NCI-H526 treated with DMSO at 0.1 percent for 48 hours (cell line): Measurements from ENCODE around the gene SIX1.

Source experiments
- DNase-seq: peaks from one replicate; lab custom pipeline; 2025; lab: John Stamatoyannopoulos, UW

Gene SIX1

DNA sequence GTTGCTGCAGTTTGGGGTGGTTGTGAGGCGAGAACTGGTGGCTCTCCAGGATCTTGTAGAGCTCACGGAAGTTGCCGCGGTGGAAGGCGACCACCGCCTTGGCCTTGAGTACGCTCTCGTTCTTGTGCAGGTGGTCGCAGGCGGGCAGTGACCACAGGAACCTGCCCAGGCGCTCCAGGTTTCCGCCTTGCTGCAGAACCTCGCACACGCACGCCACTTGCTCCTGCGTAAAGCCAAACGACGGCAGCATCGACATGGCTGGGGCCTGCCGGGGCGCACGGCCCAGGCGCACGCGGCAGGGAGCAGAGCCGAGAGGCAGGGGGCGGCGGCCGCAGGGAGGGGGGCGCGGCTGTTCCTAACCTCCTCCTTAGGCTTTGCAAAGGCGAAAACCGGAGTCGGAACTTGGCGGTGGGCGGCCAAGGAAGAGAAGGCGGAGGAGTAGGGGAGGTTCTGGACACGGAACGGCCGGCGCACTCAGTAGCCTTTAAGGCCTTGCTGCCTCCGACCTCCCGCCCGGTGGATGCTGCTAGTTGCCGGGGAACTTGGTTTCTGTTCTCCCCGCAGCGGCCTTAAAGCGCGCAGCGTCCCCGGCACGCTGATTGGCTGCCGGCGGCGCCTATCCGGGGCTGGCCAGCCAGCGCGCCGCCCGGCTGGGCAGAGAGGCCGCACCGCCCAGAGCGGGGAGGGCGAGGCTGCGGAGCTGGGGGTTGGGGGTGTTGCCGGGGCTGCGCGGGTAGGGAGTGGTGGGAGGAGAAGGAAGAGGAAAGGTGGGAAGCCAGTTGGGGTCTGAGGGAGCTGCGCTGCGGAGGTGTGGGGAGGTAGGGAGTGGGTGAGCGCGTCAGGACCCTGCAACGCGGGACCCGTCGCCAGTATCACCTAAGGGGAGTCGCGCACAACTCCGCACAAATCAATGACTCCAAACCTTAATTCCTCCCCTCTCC is at the start of gene SIX1:
Gene SIX1 (minus strand): TSS at position 544 of the 941 bp plus-strand sequence. CDS start 288 bp downstream, at position 256.
- peak; percentile 85 for DNase-seq

- peak; percentile 59 for DNase-seq
Measured at GRCh38 chr14:60695327-60695726, 46.0 kb upstream of the SIX1 start.

- no peak for DNase-seq
Measured at GRCh38 chr14:60691383-60692113, 42.3 kb upstream of the SIX1 start.

DNA sequence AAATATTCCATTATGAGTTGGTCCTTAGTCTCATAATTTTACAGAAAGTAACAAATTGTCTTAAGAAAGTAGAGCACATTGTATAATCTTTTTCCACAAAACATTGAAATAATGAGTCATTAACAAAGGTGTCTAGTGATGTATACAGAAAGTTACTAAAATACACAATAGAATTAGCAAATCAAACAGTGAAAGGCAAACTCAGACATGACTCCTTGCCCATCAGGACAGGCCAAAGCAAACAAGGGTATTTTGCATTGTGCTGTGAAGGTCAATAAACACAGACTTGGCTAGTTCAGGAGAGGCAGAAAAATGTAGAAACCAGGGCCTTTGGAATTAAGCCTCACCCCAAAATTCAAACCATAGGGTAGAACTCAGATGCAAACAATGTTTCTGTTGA is 37.6 kb upstream of the SIX1 start:
- DNase-seq, result peak; percentile 14

DNA sequence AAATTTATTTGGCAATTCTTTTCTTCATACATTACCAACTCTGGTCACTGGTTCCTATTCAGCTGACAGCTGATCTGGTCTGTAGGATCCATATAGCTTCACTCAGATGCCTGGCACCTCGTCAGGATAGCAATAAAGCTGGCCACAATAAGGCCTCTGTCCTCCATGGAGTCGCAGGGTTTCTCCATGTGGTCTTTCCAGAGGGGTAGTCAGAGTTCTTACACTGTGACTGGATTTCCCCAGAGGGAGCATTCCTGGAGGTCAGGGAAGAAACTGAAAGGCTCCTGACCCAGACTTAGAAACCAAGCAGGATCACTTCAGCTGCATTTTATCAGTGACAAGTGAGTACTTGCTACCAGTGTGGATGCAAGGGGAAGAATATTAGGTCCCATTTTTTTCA is 34.9 kb upstream of the SIX1 start:
- DNase-seq, result no peak

DNA sequence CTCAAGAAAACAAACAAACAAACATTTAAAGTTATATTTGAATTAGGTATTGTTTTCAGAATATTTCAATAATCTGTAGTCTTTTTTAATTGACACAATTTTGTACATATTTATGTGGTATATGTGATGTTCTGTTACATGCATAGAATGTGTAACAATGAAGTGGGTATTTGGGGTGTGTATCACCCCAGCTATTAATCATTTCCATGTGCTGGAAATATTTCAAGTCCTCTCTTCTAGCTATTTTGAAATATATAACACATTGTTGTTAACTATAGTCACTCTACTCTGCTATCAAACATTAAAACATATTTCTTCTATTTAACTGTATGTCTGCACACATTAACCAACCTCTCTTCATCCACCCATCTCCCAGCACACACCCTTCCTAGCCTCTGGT is 32.0 kb upstream of the SIX1 start:
- no peak for DNase-seq

GRCh38 chr14:60680511-60680910 is 31.2 kb upstream of the SIX1 start:
- DNase-seq, result no peak

GRCh38 chr14:60679566-60680258 is 30.4 kb upstream of the SIX1 start:
- DNase-seq, result no peak

DNA sequence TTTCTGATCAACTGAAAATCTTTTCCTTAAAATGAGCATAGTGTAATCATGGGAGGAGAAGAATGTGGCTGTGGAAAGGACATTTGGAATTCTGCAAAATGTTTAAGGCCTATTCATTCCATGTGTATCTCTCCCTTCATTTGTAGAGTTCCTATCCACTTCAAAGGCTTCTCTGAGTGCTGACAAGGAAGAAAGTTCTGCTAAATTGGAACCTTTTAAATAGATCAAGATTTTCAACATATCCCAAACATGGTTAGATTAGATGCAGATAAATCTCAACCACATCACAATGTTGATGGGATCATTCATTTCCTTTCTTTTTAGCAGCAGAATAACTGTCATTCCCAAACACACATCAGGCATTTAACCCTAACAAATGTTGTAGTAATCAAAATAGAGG is 28.4 kb upstream of the SIX1 start:
- DNase-seq, result no peak

- DNase-seq, result no peak
Measured at GRCh38 chr14:60670989-60671388, 21.7 kb upstream of the SIX1 start.

DNA sequence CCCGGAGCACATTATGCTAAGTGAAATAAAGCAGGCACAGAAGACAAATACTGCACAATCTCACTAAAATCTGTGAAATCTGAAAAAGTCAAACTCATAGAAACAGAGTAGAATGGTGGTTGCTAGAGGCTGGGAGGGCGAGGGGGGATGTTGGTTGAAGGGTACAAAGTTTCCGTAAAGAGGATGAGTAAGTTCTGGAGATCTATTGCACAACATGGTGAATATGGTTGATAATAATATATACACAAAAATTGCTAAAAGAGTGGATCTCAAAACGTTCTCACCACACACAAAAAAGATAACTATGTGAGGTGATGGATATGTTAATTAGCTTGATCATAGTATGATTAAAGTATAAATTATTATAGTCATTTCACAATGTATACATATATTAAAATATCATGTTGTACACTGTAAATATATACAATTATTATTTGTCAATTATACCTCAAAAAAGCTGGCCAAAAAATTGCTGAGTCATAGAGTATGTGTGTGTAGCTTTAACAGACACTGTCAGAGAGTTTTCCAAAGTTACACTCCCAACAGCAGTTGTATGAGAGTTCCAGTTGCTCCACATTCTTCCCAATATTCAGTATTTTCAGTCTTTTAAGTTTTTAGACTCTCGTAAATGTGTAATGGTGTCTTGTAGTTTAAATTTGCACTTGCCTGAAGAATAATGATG is 19.3 kb upstream of the SIX1 start:
- no peak for DNase-seq

DNA sequence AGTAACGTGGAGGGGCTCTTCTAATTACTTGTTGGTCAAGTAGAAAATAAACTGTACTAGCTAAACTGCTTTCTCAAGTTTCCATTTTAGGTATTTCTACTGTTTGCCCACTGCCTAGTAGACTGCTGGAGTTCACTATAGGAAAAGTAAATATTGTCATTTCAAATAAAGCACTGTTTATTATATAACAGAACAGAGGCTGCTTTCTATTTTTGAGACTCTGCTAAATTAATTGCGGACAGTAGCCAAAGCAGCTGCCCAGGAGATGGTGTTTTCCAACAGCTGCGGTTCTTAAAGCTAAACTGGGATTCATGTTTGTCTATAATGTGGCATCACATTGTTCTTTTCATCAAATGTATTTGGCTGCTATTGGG is 15.9 kb upstream of the SIX1 start:
- peak; percentile 92 for DNase-seq

DNA sequence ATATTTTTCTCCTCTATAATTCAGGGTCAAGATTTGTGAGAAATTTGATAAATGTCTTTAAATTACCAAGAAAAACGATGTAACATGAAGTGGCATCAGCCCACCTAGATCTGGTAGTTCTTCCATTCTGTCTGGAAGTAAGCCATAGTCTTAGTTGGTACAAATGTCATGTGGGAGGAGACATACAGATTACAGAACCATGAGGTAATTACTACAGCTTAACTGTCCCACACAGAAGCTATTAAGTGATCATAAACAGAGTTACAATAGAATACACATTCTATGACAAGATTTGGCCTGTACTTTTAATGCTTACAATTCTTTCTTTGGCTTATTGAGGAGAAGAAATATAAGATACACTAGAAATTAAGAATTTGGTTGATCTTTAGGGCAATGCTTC is 13.7 kb upstream of the SIX1 start:
- no peak for DNase-seq

DNA sequence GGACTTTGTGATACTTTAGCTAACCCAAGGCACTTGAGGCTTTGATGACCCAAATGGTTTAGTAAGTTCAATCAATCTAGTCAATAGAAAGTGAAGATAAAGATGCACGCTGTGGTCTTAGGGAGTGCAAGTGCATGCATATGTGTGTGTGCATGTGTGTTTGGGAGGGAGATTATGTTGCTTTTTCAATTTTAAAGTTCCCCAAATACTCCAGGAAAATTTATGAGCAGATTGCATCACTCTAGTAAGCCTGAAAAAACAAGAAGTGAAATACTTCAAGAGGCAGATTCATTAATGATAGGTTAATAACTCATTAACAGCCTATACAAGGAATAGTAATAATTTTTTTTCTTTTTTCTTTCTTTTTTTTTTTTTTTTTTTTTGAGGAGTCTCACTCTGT is 12.4 kb upstream of the SIX1 start:
- no peak for DNase-seq

GRCh38 chr14:60658909-60659585 is 9.8 kb upstream of the SIX1 start:
- peak; percentile 78 for DNase-seq

DNA sequence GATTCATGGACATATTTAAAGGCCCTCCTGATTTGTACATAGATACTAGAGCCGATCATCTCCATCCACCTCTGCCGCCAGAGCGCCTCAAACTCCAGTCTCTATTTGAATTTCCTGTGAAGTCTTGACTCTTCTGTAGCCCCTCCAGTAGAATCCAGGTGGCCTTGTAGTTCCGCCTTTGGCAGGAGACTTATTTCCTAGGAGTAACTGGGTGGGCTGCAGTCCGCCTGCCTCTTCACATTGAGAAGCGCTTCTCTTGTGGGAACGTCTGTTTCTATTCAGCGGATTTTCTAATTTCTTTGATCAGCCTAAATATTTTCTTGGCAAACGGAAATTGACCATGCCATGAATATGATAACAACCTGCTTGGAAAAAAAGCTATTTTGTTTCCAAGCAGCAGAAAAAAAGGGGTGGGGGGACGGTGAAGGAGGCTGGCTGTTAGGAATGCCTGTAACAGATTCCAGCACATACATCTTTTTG is 9.0 kb upstream of the SIX1 start:
- no peak for DNase-seq

- peak; percentile 45 for DNase-seq
Measured at GRCh38 chr14:60657456-60658210, 8.4 kb upstream of the SIX1 start.

- peak; percentile 83 for DNase-seq
Measured at GRCh38 chr14:60656686-60657455, 7.6 kb upstream of the SIX1 start.

DNA sequence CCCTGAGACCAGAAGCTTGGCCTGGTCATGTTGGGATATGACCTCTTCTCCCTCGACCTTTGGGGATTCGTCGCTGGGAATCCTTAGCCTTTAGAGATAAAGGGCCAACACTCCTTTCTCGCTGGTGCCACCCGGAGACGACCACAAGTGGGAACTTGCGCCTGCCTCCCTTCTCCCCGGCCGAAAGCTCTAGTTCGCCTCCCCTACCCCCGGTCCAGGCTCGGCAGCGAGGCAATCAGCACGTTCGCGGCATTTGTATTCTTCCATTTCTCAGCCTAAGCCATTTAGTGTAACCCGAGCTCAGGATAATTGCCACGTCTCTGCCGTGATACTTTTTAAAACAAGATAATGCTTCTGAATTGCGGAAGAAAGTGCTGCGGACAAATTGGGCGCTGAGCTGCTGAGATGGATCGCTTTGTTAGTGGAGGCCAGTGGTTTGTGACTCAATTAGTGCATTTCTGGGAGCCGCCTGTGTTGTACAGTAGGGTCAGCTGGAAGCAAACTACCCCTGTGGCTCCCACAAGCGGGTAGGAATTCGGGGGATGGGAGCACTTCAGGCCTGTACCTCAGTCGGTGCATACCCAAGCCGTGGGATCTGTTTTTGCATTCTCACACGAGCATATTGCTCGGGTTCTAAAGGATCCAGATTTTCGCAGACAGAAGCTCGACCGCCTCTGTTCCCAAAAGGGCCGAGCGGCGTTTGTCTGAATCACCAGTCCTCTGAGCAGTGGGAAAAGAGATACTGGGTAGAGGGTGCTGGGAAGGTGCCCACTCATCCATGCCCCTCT is 6.8 kb upstream of the SIX1 start:
- DNase-seq, result no peak
